Neural progenitor cell (in vitro differentiated cells): ENCODE data around the gene EPHA2.
"Not testable (repeated sequence)": the region's sequence is repeated elsewhere in the genome, so short reads cannot be mapped to it uniquely, and the experiment has no call there.

Source experiments
- CTCF ChIP-seq: fragments of 200-600 bp; sonication (generic); IDR thresholded peaks from 2 replicates; pipeline ENCODE4 v1.5.1; 2017; ENCODE audit warnings: antibody characterized with exemption, mild to moderate bottlenecking
- EZH2 ChIP-seq: fragments of 200-600 bp; sonication (generic); IDR thresholded peaks from 2 replicates; pipeline ENCODE4 v1.6.1; 2017; ENCODE audit warnings: antibody characterized with exemption, mild to moderate bottlenecking, moderate library complexity

DNA sequence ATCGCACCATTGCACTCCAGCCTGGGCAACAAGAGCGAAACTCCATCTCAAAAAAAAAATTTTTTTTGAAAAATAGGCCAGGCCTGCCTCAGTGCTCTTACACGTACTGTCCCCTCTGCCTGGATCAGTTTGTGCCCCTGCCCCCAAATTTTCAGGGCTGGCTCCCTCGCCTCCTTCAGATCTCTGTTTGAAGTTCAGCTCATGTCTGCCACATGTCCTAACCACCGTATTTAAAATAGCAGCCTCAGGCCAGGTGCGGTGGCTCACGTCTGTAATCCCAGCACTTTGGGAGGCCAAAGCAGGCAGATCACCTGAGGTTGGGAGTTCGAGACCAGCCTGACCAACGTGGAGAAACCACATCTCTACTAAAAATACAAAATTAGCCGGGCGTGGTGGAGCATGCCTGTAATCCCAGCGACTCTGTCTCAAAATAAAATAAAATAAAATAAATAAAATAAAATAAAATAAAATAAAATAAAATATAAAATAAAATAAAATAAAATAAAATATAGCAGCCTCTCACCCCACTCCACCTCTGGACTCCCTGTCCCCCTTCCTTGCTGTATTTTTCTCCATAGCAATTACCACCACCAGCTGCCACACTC, 7.8 kb upstream of the EPHA2 start:
- not testable (repeated sequence) for TF ChIP-seq CTCF, EZH2
